ES-I3 (cell line): ENCODE data around the gene TRABD.

ENCODE experiments used
- H3K36me3 ChIP-seq: 2 replicates; pipeline ENCODE4 v1.6.1; 2013; ENCODE audit warnings: mild to moderate bottlenecking, low read length, control low read depth, moderate library complexity; ENCODE audit not compliant: insufficient read depth
- H3K4me1 ChIP-seq: 2 replicates; pipeline ENCODE4 v1.6.1; 2013; ENCODE audit warnings: mild to moderate bottlenecking, control low read depth, low read length; ENCODE audit not compliant: insufficient read depth
- H3K9ac ChIP-seq: 2 replicates; pipeline ENCODE4 v1.6.1; 2013; ENCODE audit warnings: low read depth, mild to moderate bottlenecking, low read length, moderate library complexity
- H3K9me3 ChIP-seq: 2 replicates; pipeline ENCODE4 v1.6.1; 2013; ENCODE audit warnings: mild to moderate bottlenecking, low read length, moderate library complexity; ENCODE audit not compliant: control insufficient read depth, insufficient read depth

TRABD gene

GRCh38 chr22:50248196-50249081 lies 62.7 kb downstream of the TRABD start:
- Histone ChIP-seq H3K36me3 (no peaks in the 10 kb centered on the region), H3K9ac (no peak overlapping the region), H3K4me1 (no peaks in the 10 kb centered on the region), H3K9me3 (no peaks in the 10 kb centered on the region)
